ENCODE data around the gene SPARC. TPM values are rescaled to one million over a fixed set of nuclear protein-coding genes. Genes with fewer than 3 reads are reported as not detected.
"Not testable (repeated sequence)": the region's sequence is repeated elsewhere in the genome, so short reads cannot be mapped to it uniquely, and the experiment has no call there.

The SPARC gene
- total RNA-seq, 1 donor from 2014 or later: 1,214 TPM

GRCh38 chr5:151699071-151699901 is 12.6 kb upstream of the SPARC start:
- peaks cover 6% of the 10 kb centered on the region for H3K27me3 Mint-ChIP-seq (ENCODE audit: unreplicated experiment)
- TF ChIP-seq CTCF (IDR thresholded peaks at IDR 0.05; ENCODE audit: unreplicated experiment): no peak
- no peaks in the 10 kb centered on the region for H3K36me3 Mint-ChIP-seq (ENCODE audit: low read depth, unreplicated experiment)
- H3K27ac Mint-ChIP-seq (ENCODE audit: unreplicated experiment): peak overlapping the region; percentile 8
- no peak for DNase-seq (ENCODE audit: low spot score)
- H3K4me1 Mint-ChIP-seq (ENCODE audit: unreplicated experiment): peaks cover 5% of the 10 kb centered on the region
- H3K9me3 Mint-ChIP-seq (ENCODE audit: unreplicated experiment): no peaks in the 10 kb centered on the region
- H3K4me3 Mint-ChIP-seq (ENCODE audit: unreplicated experiment): no peak overlapping the region

- H3K36me3 Mint-ChIP-seq (ENCODE audit: low read depth, unreplicated experiment); H3K9me3 Mint-ChIP-seq (ENCODE audit: unreplicated experiment); H3K4me1 Mint-ChIP-seq (ENCODE audit: unreplicated experiment); H3K27ac Mint-ChIP-seq (ENCODE audit: unreplicated experiment); H3K27me3 Mint-ChIP-seq (ENCODE audit: unreplicated experiment); H3K4me3 Mint-ChIP-seq (ENCODE audit: unreplicated experiment); DNase-seq (ENCODE audit: low spot score): not testable (repeated sequence)
Measured at GRCh38 chr5:151698081-151698480, 11.4 kb upstream of the SPARC start.

GRCh38 chr5:151697452-151697851 is 10.7 kb upstream of the SPARC start:
- H3K27me3 Mint-ChIP-seq (ENCODE audit: unreplicated experiment): peaks cover 7% of the 10 kb centered on the region
- TF ChIP-seq CTCF (IDR thresholded peaks at IDR 0.05; ENCODE audit: unreplicated experiment): no peak
- no peak overlapping the region for H3K4me3 Mint-ChIP-seq (ENCODE audit: unreplicated experiment)

DNA sequence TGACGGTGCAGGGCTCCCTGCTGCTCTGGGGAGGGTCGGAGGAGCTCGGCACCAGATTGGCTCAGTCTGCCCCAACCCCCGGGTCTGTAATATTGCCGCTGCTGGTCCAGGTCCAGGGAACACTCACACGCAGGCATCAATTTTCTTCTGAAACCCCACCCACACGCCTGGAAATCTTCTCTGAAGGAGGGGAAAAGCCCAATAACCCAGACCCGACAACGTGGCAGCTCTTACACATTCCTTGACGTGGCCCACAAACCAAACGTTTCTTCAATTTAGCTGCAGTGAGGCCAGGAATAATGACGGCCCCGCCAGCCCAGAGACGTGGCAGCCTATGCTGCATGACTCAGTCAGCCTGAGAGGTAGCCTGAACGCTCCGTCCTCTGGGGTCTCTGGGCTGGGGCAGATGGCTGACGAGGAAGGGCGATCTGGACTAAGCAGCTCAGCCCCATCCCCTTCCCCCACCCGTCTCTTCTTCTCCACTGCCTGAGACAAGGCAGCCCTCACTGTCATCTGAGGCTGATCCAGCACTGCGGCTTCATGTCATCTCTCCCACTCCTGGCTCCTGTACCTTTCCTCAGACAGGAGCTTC is 9.9 kb upstream of the SPARC start:
- H3K4me1 Mint-ChIP-seq (ENCODE audit: unreplicated experiment): peaks cover 7% of the 10 kb centered on the region
- DNase-seq (ENCODE audit: low spot score): no peak
- peak overlapping the region; percentile 48 for H3K27ac Mint-ChIP-seq (ENCODE audit: unreplicated experiment)
- peaks cover 7% of the 10 kb centered on the region for H3K27me3 Mint-ChIP-seq (ENCODE audit: unreplicated experiment)
- no peaks in the 10 kb centered on the region for H3K36me3 Mint-ChIP-seq (ENCODE audit: low read depth, unreplicated experiment)
- TF ChIP-seq CTCF (IDR thresholded peaks at IDR 0.05; ENCODE audit: unreplicated experiment): no peak
- no peaks in the 10 kb centered on the region for H3K9me3 Mint-ChIP-seq (ENCODE audit: unreplicated experiment)
- H3K4me3 Mint-ChIP-seq (ENCODE audit: unreplicated experiment): no peak overlapping the region

More at GRCh38 chr5:151697452-151697851, 10.7 kb upstream of the SPARC start:
- H3K4me1 Mint-ChIP-seq (ENCODE audit: unreplicated experiment): peaks cover 7% of the 10 kb centered on the region
- no peak for DNase-seq (ENCODE audit: low spot score)
- no peak overlapping the region for H3K27ac Mint-ChIP-seq (ENCODE audit: unreplicated experiment)
- H3K36me3 Mint-ChIP-seq (ENCODE audit: low read depth, unreplicated experiment): no peaks in the 10 kb centered on the region
- H3K9me3 Mint-ChIP-seq (ENCODE audit: unreplicated experiment): no peaks in the 10 kb centered on the region

GRCh38 chr5:151695464-151695863 is 8.7 kb upstream of the SPARC start:
- peaks cover 7% of the 10 kb centered on the region for H3K27me3 Mint-ChIP-seq (ENCODE audit: unreplicated experiment)
- TF ChIP-seq CTCF (IDR thresholded peaks at IDR 0.05; ENCODE audit: unreplicated experiment): no peak
- H3K27ac Mint-ChIP-seq (ENCODE audit: unreplicated experiment): no peak overlapping the region
- no peaks in the 10 kb centered on the region for H3K9me3 Mint-ChIP-seq (ENCODE audit: unreplicated experiment)
- H3K4me1 Mint-ChIP-seq (ENCODE audit: unreplicated experiment): peaks cover 7% of the 10 kb centered on the region
- H3K4me3 Mint-ChIP-seq (ENCODE audit: unreplicated experiment): no peak overlapping the region
- no peak for DNase-seq (ENCODE audit: low spot score)
- no peaks in the 10 kb centered on the region for H3K36me3 Mint-ChIP-seq (ENCODE audit: low read depth, unreplicated experiment)
